ENCODE measurements around the gene COPZ2.
"Not testable (repeated sequence)": the region's sequence is repeated elsewhere in the genome, so short reads cannot be mapped to it uniquely, and the experiment has no call there.

Gene COPZ2

GRCh38 chr17:48067808-48068207 lies 30.2 kb upstream of the COPZ2 start:
- peaks cover 25% of the 10 kb centered on the region for H3K4me1 ChIP-seq (ENCODE audit: control insufficient read depth, insufficient read depth, low read length, unreplicated experiment)
- H3K36me3 ChIP-seq (ENCODE audit: insufficient read depth, low read length): peaks cover 28% of the 10 kb centered on the region
- not testable (repeated sequence) for H3K79me2 ChIP-seq (ENCODE audit: control insufficient read depth, insufficient read depth, low read length, unreplicated experiment); H3K27me3 ChIP-seq (ENCODE audit: insufficient read depth, low read length); H3K4me3 ChIP-seq (ENCODE audit: low read depth, low read length); H2AFZ ChIP-seq (ENCODE audit: low read length, unreplicated experiment)
- peak overlapping the region; percentile 51 for H3K27ac ChIP-seq (ENCODE audit: low read depth, low read length)

GRCh38 chr17:48067245-48067644 lies 29.6 kb upstream of the COPZ2 start:
- Histone ChIP-seq H2AFZ (ENCODE audit: low read length, unreplicated experiment) (no peak overlapping the region), H3K79me2 (ENCODE audit: control insufficient read depth, insufficient read depth, low read length, unreplicated experiment) (peaks cover 6% of the 10 kb centered on the region), H3K27ac (ENCODE audit: low read depth, low read length) (no peak overlapping the region), H3K4me3 (ENCODE audit: low read depth, low read length) (no peak overlapping the region), H3K27me3 (ENCODE audit: insufficient read depth, low read length) (no peaks in the 10 kb centered on the region), H3K4me1 (ENCODE audit: control insufficient read depth, insufficient read depth, low read length, unreplicated experiment) (peaks cover 25% of the 10 kb centered on the region), H3K36me3 (ENCODE audit: insufficient read depth, low read length) (peaks cover 31% of the 10 kb centered on the region)

GRCh38 chr17:48066656-48067055 lies 29.1 kb upstream of the COPZ2 start:
- Histone ChIP-seq H3K4me3 (ENCODE audit: low read depth, low read length) (no peak overlapping the region), H3K27me3 (ENCODE audit: insufficient read depth, low read length) (no peaks in the 10 kb centered on the region), H3K27ac (ENCODE audit: low read depth, low read length) (peak overlapping the region; percentile 36), H3K36me3 (ENCODE audit: insufficient read depth, low read length) (peaks cover 37% of the 10 kb centered on the region), H2AFZ (ENCODE audit: low read length, unreplicated experiment) (no peak overlapping the region), H3K79me2 (ENCODE audit: control insufficient read depth, insufficient read depth, low read length, unreplicated experiment) (peaks cover 6% of the 10 kb centered on the region), H3K4me1 (ENCODE audit: control insufficient read depth, insufficient read depth, low read length, unreplicated experiment) (peaks cover 25% of the 10 kb centered on the region)

GRCh38 chr17:48066192-48066591 lies 28.6 kb upstream of the COPZ2 start:
- 0 out of 2 replicates have a peak overlapping the region, but pooled peaks have one; percentile 36 for H3K27ac ChIP-seq (ENCODE audit: low read depth, low read length)
- no peaks in the 10 kb centered on the region for H3K27me3 ChIP-seq (ENCODE audit: insufficient read depth, low read length)
- H2AFZ ChIP-seq (ENCODE audit: low read length, unreplicated experiment): no peak overlapping the region
- H3K36me3 ChIP-seq (ENCODE audit: insufficient read depth, low read length): peaks cover 34% of the 10 kb centered on the region
- no peak overlapping the region for H3K4me3 ChIP-seq (ENCODE audit: low read depth, low read length)
- H3K79me2 ChIP-seq (ENCODE audit: control insufficient read depth, insufficient read depth, low read length, unreplicated experiment): peaks cover 6% of the 10 kb centered on the region
- peaks cover 27% of the 10 kb centered on the region for H3K4me1 ChIP-seq (ENCODE audit: control insufficient read depth, insufficient read depth, low read length, unreplicated experiment)

GRCh38 chr17:48064638-48065037 lies 27.0 kb upstream of the COPZ2 start:
- no peaks in the 10 kb centered on the region for H3K27me3 ChIP-seq (ENCODE audit: insufficient read depth, low read length)
- no peak overlapping the region for H2AFZ ChIP-seq (ENCODE audit: low read length, unreplicated experiment)
- H3K27ac ChIP-seq (ENCODE audit: low read depth, low read length): no peak overlapping the region
- H3K79me2 ChIP-seq (ENCODE audit: control insufficient read depth, insufficient read depth, low read length, unreplicated experiment): peaks cover 6% of the 10 kb centered on the region
- H3K4me1 ChIP-seq (ENCODE audit: control insufficient read depth, insufficient read depth, low read length, unreplicated experiment): peaks cover 35% of the 10 kb centered on the region
- no peak overlapping the region for H3K4me3 ChIP-seq (ENCODE audit: low read depth, low read length)
- H3K36me3 ChIP-seq (ENCODE audit: insufficient read depth, low read length): peaks cover 36% of the 10 kb centered on the region

GRCh38 chr17:48062273-48062672 lies 24.7 kb upstream of the COPZ2 start:
- H3K4me3 ChIP-seq (ENCODE audit: low read depth, low read length): no peak overlapping the region
- H3K36me3 ChIP-seq (ENCODE audit: insufficient read depth, low read length): peaks cover 45% of the 10 kb centered on the region
- H3K27me3 ChIP-seq (ENCODE audit: insufficient read depth, low read length): no peaks in the 10 kb centered on the region
- H3K4me1 ChIP-seq (ENCODE audit: control insufficient read depth, insufficient read depth, low read length, unreplicated experiment): peaks cover 21% of the 10 kb centered on the region
- H2AFZ ChIP-seq (ENCODE audit: low read length, unreplicated experiment): no peak overlapping the region
- H3K27ac ChIP-seq (ENCODE audit: low read depth, low read length): no peak overlapping the region
- peaks cover 11% of the 10 kb centered on the region for H3K79me2 ChIP-seq (ENCODE audit: control insufficient read depth, insufficient read depth, low read length, unreplicated experiment)

GRCh38 chr17:48060249-48060648 lies 22.7 kb upstream of the COPZ2 start:
- peaks cover 23% of the 10 kb centered on the region for H3K4me1 ChIP-seq (ENCODE audit: control insufficient read depth, insufficient read depth, low read length, unreplicated experiment)
- no peak overlapping the region for H2AFZ ChIP-seq (ENCODE audit: low read length, unreplicated experiment)
- peaks cover 42% of the 10 kb centered on the region; the same call in 1 of the 2 replicates for H3K36me3 ChIP-seq (ENCODE audit: insufficient read depth, low read length)
- H3K27ac ChIP-seq (ENCODE audit: low read depth, low read length): peak overlapping the region; percentile 41
- H3K79me2 ChIP-seq (ENCODE audit: control insufficient read depth, insufficient read depth, low read length, unreplicated experiment): peaks cover 13% of the 10 kb centered on the region
- H3K4me3 ChIP-seq (ENCODE audit: low read depth, low read length): no peak overlapping the region
- H3K27me3 ChIP-seq (ENCODE audit: insufficient read depth, low read length): no peaks in the 10 kb centered on the region

- Histone ChIP-seq H3K27me3 (ENCODE audit: insufficient read depth, low read length) (no peaks in the 10 kb centered on the region), H3K4me3 (ENCODE audit: low read depth, low read length) (no peak overlapping the region), H2AFZ (ENCODE audit: low read length, unreplicated experiment) (no peak overlapping the region), H3K27ac (ENCODE audit: low read depth, low read length) (no peak overlapping the region), H3K79me2 (ENCODE audit: control insufficient read depth, insufficient read depth, low read length, unreplicated experiment) (peaks cover 23% of the 10 kb centered on the region), H3K4me1 (ENCODE audit: control insufficient read depth, insufficient read depth, low read length, unreplicated experiment) (peaks cover 32% of the 10 kb centered on the region), H3K36me3 (ENCODE audit: insufficient read depth, low read length) (peaks cover 35% of the 10 kb centered on the region; the same call in 1 of the 2 replicates)
Measured at GRCh38 chr17:48059125-48059668, 21.6 kb upstream of the COPZ2 start.

GRCh38 chr17:48058393-48059124 lies 21.0 kb upstream of the COPZ2 start:
- H3K36me3 ChIP-seq (ENCODE audit: insufficient read depth, low read length): peaks cover 35% of the 10 kb centered on the region; the same call in 1 of the 2 replicates
- no peak overlapping the region for H2AFZ ChIP-seq (ENCODE audit: low read length, unreplicated experiment)
- no peak overlapping the region for H3K27ac ChIP-seq (ENCODE audit: low read depth, low read length)
- H3K79me2 ChIP-seq (ENCODE audit: control insufficient read depth, insufficient read depth, low read length, unreplicated experiment): peaks cover 30% of the 10 kb centered on the region
- H3K4me3 ChIP-seq (ENCODE audit: low read depth, low read length): no peak overlapping the region
- H3K4me1 ChIP-seq (ENCODE audit: control insufficient read depth, insufficient read depth, low read length, unreplicated experiment): peaks cover 38% of the 10 kb centered on the region
- H3K27me3 ChIP-seq (ENCODE audit: insufficient read depth, low read length): no peaks in the 10 kb centered on the region

- Histone ChIP-seq H3K4me3 (ENCODE audit: low read depth, low read length) (no peak overlapping the region), H3K4me1 (ENCODE audit: control insufficient read depth, insufficient read depth, low read length, unreplicated experiment) (peaks cover 47% of the 10 kb centered on the region), H3K27ac (ENCODE audit: low read depth, low read length) (no peak overlapping the region), H3K36me3 (ENCODE audit: insufficient read depth, low read length) (peaks cover 32% of the 10 kb centered on the region; the same call in 1 of the 2 replicates), H3K27me3 (ENCODE audit: insufficient read depth, low read length) (no peaks in the 10 kb centered on the region), H2AFZ (ENCODE audit: low read length, unreplicated experiment) (no peak overlapping the region), H3K79me2 (ENCODE audit: control insufficient read depth, insufficient read depth, low read length, unreplicated experiment) (peaks cover 39% of the 10 kb centered on the region)
Measured at GRCh38 chr17:48057626-48058025, 20.0 kb upstream of the COPZ2 start.

- peaks cover 25% of the 10 kb centered on the region; the same call in 1 of the 2 replicates for H3K36me3 ChIP-seq (ENCODE audit: insufficient read depth, low read length)
- no peak overlapping the region for H3K4me3 ChIP-seq (ENCODE audit: low read depth, low read length)
- H3K4me1 ChIP-seq (ENCODE audit: control insufficient read depth, insufficient read depth, low read length, unreplicated experiment): peaks cover 55% of the 10 kb centered on the region
- no peaks in the 10 kb centered on the region for H3K27me3 ChIP-seq (ENCODE audit: insufficient read depth, low read length)
- H3K27ac ChIP-seq (ENCODE audit: low read depth, low read length): 0 out of 2 replicates have a peak overlapping the region, but pooled peaks have one; percentile 15
- peaks cover 46% of the 10 kb centered on the region for H3K79me2 ChIP-seq (ENCODE audit: control insufficient read depth, insufficient read depth, low read length, unreplicated experiment)
- H2AFZ ChIP-seq (ENCODE audit: low read length, unreplicated experiment): no peak overlapping the region
Measured at GRCh38 chr17:48056879-48057278, 19.3 kb upstream of the COPZ2 start.

All from ACC112 (cell line).